ENCODE measurements around the gene TARDBP.

DNA sequence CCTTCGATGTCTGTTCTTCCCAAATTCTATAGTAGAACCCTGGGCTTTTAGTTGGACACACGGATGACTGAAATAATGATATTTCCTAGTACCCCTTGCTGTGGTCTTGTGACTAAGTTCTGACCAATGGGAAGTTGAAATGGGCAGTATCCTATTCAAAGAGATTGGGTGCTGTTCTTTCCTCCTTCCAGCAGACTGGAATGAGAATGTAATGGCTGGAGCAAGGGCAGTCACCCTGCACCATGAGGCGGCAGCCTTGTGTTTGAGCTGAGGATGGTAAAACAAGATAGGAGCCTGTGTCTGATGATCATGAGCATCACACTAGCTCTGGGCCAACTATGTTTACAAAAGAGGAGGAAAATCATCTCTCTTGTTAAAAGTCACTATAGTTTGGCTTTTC lies 52.5 kb downstream of the TARDBP start:
- TF ChIP-seq, protein P1, sequence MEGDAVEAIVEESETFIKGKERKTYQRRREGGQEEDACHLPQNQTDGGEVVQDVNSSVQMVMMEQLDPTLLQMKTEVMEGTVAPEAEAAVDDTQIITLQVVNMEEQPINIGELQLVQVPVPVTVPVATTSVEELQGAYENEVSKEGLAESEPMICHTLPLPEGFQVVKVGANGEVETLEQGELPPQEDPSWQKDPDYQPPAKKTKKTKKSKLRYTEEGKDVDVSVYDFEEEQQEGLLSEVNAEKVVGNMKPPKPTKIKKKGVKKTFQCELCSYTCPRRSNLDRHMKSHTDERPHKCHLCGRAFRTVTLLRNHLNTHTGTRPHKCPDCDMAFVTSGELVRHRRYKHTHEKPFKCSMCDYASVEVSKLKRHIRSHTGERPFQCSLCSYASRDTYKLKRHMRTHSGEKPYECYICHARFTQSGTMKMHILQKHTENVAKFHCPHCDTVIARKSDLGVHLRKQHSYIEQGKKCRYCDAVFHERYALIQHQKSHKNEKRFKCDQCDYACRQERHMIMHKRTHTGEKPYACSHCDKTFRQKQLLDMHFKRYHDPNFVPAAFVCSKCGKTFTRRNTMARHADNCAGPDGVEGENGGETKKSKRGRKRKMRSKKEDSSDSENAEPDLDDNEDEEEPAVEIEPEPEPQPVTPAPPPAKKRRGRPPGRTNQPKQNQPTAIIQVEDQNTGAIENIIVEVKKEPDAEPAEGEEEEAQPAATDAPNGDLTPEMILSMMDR (IDR thresholded peaks at IDR 0.05) = no peak
- no peak for TF ChIP-seq ZFX (IDR thresholded peaks at IDR 0.05; ENCODE audit: borderline replicate concordance)

Data from 22Rv1 (cell line).